HPDE6-E6E7 (cell line): ENCODE data around the gene GPSM1.

Source experiments
- DNase-seq: peaks from one replicate; pipeline ENCODE4 v3.0.0; 2011; ENCODE audit warnings: missing footprints; ENCODE audit errors: extremely low spot score

Gene GPSM1

GRCh38 chr9:136361754-136362449 lies 34.6 kb downstream of the GPSM1 start:
- DNase-seq: no peak

GRCh38 chr9:136362450-136362784 lies 35.1 kb downstream of the GPSM1 start:
- no peak for DNase-seq

GRCh38 chr9:136363106-136363948 lies 36.0 kb downstream of the GPSM1 start, which contains the start of gene DNLZ:
Gene DNLZ, minus strand, starts transcription at chr9:136363744. Its CDS starts 30 bp downstream, at chr9:136363714.
- DNase-seq: peak; percentile 93

- no peak for DNase-seq
Measured at GRCh38 chr9:136363949-136364748, 36.8 kb downstream of the GPSM1 start.

- DNase-seq: no peak
Measured at GRCh38 chr9:136364942-136365774, 37.8 kb downstream of the GPSM1 start.

GRCh38 chr9:136365775-136366222 lies 38.5 kb downstream of the GPSM1 start:
- no peak for DNase-seq

- DNase-seq: no peak
Measured at GRCh38 chr9:136366826-136367225, 39.5 kb downstream of the GPSM1 start.

GRCh38 chr9:136367296-136368145 lies 40.2 kb downstream of the GPSM1 start:
- DNase-seq: no peak

GRCh38 chr9:136368190-136368589 lies 40.9 kb downstream of the GPSM1 start:
- no peak for DNase-seq

- no peak for DNase-seq
Measured at GRCh38 chr9:136370037-136370436, 42.7 kb downstream of the GPSM1 start.

- DNase-seq: no peak
Measured at GRCh38 chr9:136370687-136371532, 43.6 kb downstream of the GPSM1 start.

- DNase-seq: no peak
Measured at GRCh38 chr9:136371533-136371880, 44.2 kb downstream of the GPSM1 start.

- DNase-seq: no peak
Measured at GRCh38 chr9:136372006-136372405, 44.7 kb downstream of the GPSM1 start.

- peak; percentile 77 for DNase-seq
Measured at GRCh38 chr9:136372561-136373299, 45.4 kb downstream of the GPSM1 start.

GRCh38 chr9:136373300-136374182 lies 46.2 kb downstream of the GPSM1 start, which contains the start of gene CARD9:
Gene CARD9, minus strand, starts transcription at chr9:136373669. Its CDS starts 1,591 bp downstream, at chr9:136372078.
- DNase-seq: no peak

GRCh38 chr9:136374183-136374575 lies 46.8 kb downstream of the GPSM1 start:
- DNase-seq: no peak

- no peak for DNase-seq
Measured at GRCh38 chr9:136375096-136375495, 47.8 kb downstream of the GPSM1 start.

- DNase-seq: no peak
Measured at GRCh38 chr9:136376457-136376856, 49.1 kb downstream of the GPSM1 start.
